Measurements from ENCODE around the gene NMT1. TPM values are rescaled to one million over a fixed set of nuclear protein-coding genes. Genes with fewer than 3 reads are reported as not detected.

Gene NMT1
- total RNA-seq, 2 donors from 2014 or later = 44.6 to 52.7 TPM

DNA sequence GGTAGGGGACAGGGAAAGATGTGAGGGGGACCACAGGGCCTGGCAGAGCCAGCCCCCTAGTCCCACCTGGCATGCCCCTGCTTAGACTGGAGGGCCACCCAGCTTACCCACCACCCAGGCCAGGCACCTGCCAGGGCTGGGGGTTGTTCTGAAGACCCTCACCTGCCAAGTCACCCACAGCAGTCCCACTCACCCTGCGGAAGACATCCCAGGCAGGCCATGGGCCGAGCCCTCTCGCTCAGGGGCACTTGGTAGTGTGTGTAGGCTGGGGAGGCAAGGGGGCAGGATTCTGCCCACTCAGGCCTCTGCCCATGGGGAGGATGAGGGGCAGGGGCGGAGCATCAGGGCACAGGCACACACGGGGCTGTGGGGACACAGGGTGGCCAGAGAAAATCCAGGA is 67.2 kb downstream of the NMT1 start:
- peak overlapping the region; percentile 83 to 95 for H3K27ac ChIP-seq
- H3K36me3 ChIP-seq = no peaks in the 10 kb centered on the region
- H3K4me1 ChIP-seq = peaks cover 0 to 68% of the 10 kb centered on the region in 2 donors
- TF ChIP-seq CTCF (IDR thresholded peaks at IDR 0.05) = no peak
- no peak overlapping the region for H3K4me3 ChIP-seq
- no peaks in the 10 kb centered on the region for H3K9me3 ChIP-seq
- no peaks in the 10 kb centered on the region for H3K27me3 ChIP-seq
- no peak for DNase-seq (ENCODE audit: low spot score)

GRCh38 chr17:45128989-45129388 is 67.9 kb downstream of the NMT1 start:
- Histone ChIP-seq H3K4me1 (peaks cover 0 to 62% of the 10 kb centered on the region in 2 donors), H3K4me3 (no peak overlapping the region), H3K27ac (peak overlapping the region; percentile 83 to 95), H3K27me3 (no peaks in the 10 kb centered on the region), H3K36me3 (no peaks in the 10 kb centered on the region), H3K9me3 (no peaks in the 10 kb centered on the region)
- TF ChIP-seq CTCF (IDR thresholded peaks at IDR 0.05) = no peak
- DNase-seq (ENCODE audit: low spot score) = no peak

DNA sequence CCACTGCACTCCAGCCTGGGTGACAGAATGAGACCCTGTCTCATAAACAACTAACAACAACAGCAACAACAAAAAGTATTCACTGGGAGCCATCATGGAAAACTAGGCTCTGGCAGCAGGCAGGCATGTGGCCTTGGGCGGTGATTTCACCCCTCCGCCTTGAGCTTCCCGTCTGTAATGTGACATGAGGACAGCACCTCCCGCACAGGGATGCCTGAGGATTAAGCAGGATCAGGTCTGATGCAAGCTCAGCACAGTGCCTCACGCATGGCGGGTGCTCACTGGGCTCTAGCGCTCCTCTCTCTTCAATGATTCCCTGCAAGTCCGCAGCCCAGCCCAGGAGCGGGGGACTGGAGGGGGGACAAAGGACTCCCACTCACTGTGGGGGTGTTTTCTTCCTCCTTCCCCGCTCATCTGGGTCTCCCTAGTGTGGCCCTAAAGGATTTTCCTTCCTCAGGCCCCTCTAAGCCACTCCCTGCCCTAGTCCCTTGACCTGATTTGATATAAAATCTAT is 68.4 kb downstream of the NMT1 start:
- no peaks in the 10 kb centered on the region for H3K36me3 ChIP-seq
- peaks cover 0 to 57% of the 10 kb centered on the region in 2 donors for H3K4me1 ChIP-seq
- H3K9me3 ChIP-seq = no peaks in the 10 kb centered on the region
- H3K27me3 ChIP-seq = no peaks in the 10 kb centered on the region
- no peak for DNase-seq (ENCODE audit: low spot score)
- peak overlapping the region; percentile 83 to 95 for H3K27ac ChIP-seq
- no peak overlapping the region for H3K4me3 ChIP-seq
- no peak for TF ChIP-seq CTCF (IDR thresholded peaks at IDR 0.05)

DNA sequence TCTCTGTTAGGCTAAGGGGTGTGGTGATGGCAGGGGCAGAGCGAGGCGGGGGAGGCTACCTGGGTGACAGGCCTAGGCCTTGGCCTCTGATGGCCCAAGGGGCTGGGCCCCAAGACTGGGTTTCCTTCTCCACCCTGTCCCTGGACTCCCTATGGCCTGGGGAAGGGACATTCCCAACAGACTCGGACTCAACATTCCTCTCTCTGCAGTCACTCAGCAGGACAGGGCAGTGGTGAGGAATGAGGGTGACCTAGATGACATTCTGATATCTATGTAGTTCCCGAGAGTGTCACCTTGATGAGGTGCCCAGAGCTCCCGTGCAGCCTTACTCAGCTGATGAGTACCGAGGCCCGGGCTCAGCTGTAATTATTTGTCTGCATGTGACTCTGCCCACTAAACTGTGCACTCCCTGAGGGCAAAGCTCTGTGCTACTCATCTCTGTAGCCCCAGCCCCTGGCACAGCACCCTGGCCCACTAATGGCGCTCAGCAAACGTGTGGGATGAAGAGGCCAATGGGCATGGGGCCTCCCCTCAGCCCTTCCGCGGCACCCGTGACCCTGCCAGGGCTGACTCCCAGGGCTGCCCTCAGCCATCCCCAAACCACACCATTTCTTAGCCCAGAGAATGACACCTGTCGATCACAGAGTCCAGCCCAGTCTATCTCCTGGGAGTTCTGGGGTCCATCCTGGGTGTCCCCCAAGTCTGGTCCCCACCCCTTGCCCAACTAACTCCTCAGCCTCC is 69.0 kb downstream of the NMT1 start:
- no peak overlapping the region for H3K4me3 ChIP-seq
- no peak for DNase-seq (ENCODE audit: low spot score)
- peaks cover 0 to 53% of the 10 kb centered on the region in 2 donors for H3K4me1 ChIP-seq

DNA sequence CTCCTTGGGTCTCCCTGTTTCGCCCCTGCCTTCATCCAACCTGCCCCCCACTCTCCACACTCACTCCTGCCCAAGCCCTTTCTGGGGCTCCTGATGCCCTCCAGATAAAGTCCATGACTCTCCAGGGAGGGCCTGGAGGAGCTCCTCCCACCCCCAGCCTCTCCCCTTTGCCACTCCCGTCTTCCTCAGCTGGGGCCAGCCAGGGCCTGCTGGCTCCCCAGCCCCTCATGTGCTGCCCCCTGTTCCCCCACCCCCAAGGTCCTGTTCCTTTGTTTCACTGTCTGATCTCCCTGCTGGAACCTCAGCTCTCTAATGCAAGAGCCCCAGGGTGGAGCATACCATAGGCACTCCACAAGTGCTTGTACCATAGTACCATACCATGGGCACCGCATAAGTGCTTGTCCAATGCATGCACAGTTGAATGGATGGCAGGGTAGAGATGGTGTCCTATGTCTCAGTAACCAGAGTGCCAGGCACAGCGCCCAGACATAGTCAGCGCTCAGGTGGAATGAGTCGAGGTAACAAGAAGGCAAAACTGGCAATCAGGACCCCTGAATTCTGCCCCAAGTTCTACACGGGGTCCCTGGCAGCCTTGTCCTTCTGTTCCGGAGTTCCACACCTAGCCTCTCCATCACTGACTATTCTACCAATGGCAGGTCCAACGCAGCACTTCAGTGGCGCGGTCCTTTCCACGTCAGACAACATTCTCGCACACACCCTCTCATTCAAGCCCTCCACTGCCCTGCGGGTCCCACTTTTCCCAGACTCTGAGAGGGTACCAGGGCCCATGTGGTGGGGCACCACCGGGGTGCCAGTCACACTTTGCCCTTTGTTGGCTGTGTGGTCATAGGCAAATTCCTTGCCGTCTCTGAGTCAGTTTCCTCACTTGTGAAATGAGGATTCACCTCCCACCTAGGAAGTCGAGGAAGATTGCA is 69.8 kb downstream of the NMT1 start:
- Histone ChIP-seq H3K4me1 (peaks cover 0 to 58% of the 10 kb centered on the region in 2 donors), H3K27ac (peak overlapping the region; percentile 95 to 98), H3K9me3 (no peaks in the 10 kb centered on the region), H3K27me3 (no peaks in the 10 kb centered on the region), H3K4me3 (peak overlapping the region; percentile 75 to 88), H3K36me3 (no peaks in the 10 kb centered on the region)
- DNase-seq (ENCODE audit: low spot score) = no peak
- no peak for TF ChIP-seq CTCF (IDR thresholded peaks at IDR 0.05)

More for the DNA sequence above, 69.0 kb downstream of the NMT1 start:
- Histone ChIP-seq H3K9me3 (no peaks in the 10 kb centered on the region), H3K36me3 (no peaks in the 10 kb centered on the region), H3K27me3 (no peaks in the 10 kb centered on the region), H3K27ac (peak overlapping the region; percentile 83 to 95)
- no peak for TF ChIP-seq CTCF (IDR thresholded peaks at IDR 0.05)
